ENCODE results near the gene STAMBPL1.

DNA sequence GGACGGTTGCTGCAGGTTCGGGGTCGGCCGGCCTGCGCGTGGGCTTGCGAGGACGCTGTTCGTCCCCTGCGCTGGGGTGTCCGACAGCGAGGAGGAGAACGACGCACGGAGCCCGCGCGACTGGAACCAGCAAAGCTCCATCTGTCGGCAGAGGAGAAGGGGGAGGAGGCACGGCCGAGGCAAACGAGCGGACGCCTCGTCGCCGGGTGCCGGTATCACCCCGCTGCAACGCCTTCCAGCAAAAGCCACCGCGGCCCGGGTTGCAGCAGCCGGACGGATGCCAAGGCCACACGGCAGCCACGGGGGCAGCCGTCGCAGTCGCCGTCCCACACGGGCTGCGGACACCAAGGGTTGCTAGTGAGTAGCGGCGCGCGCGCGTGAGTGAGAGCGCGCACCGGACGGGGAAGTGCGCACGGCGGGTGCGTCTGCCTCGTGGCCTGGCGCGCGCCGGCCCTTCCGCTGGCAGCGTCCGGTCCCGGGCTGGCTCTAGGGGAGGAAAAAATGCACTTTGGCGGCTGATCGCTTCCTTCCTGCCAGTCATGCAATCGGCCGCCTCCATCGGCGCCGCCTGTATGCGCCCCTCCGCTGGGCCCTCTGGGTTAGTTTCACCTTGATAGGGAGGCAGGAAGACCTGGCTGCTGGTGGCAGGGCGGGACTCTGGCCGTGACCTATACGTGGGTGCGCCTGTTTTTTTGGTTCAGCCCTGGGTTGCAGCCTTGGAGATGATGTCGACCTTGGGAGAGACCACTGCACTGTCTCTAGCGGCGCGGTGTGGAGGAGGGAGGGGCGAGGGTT lies 434 bp downstream of the STAMBPL1 start:
- TF ChIP-seq, protein P1, sequence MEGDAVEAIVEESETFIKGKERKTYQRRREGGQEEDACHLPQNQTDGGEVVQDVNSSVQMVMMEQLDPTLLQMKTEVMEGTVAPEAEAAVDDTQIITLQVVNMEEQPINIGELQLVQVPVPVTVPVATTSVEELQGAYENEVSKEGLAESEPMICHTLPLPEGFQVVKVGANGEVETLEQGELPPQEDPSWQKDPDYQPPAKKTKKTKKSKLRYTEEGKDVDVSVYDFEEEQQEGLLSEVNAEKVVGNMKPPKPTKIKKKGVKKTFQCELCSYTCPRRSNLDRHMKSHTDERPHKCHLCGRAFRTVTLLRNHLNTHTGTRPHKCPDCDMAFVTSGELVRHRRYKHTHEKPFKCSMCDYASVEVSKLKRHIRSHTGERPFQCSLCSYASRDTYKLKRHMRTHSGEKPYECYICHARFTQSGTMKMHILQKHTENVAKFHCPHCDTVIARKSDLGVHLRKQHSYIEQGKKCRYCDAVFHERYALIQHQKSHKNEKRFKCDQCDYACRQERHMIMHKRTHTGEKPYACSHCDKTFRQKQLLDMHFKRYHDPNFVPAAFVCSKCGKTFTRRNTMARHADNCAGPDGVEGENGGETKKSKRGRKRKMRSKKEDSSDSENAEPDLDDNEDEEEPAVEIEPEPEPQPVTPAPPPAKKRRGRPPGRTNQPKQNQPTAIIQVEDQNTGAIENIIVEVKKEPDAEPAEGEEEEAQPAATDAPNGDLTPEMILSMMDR (IDR thresholded peaks at IDR 0.05; ENCODE audit: low read depth, low read length) = peak; percentile 20; the same call in 1 of the 2 replicates
- no peak for TF ChIP-seq EZH2phosphoT487 (IDR thresholded peaks at IDR 0.05; ENCODE audit: low read depth)

Data from OCI-LY3 (cell line).